ENCODE data around the gene UIMC1.

UIMC1 gene

GRCh38 chr5:176889321-176890280 lies 117.0 kb downstream of the UIMC1 start:
- H3K4me3 ChIP-seq = no peak overlapping the region
- no peak overlapping the region for H3K27ac ChIP-seq

DNA sequence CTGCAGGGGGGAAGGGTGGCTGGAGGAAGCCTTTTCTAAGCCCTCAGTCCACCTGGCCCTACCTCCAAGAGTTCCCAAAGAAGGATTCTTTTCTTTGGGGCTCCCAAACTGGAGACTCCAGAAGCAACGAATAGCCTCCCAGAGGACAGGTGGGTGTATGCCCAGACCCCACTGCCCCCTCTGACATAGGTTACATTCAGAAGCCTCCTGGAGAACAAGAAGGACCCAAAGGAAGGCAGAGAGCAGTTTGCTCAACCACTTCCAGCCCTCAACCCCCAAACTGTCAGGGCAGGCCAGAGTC lies 117.8 kb downstream of the UIMC1 start:
- Histone ChIP-seq H3K4me3 (no peak overlapping the region), H3K27ac (no peak overlapping the region)

- no peak overlapping the region for H3K27ac ChIP-seq
Observed at GRCh38 chr5:176888016-176888864, 118.3 kb downstream of the UIMC1 start.

GRCh38 chr5:176887252-176887849 lies 119.2 kb downstream of the UIMC1 start:
- Histone ChIP-seq H3K27ac (no peak overlapping the region), H3K4me3 (no peak overlapping the region)

More at GRCh38 chr5:176888016-176888864, 118.3 kb downstream of the UIMC1 start:
- H3K4me3 ChIP-seq = no peak overlapping the region

GRCh38 chr5:176886336-176887251 lies 120.0 kb downstream of the UIMC1 start:
- Histone ChIP-seq H3K4me3 (no peak overlapping the region), H3K27ac (no peak overlapping the region)

DNA sequence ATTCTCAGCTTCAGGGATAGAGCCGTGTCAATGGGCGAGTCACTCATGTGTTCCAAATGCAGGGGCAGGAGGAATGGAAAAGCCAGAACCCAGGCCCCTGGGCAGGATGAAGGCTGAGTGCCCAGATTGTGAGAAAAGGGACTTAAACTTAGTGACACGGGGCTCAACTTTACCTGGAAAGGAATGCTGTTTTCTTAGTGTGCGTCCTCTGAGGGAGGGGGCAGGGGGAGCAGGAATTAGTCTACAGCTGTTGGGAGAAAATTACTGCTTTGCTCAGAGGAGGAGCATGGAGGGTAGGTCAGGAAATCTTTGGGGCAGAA lies 122.0 kb downstream of the UIMC1 start:
- no peak overlapping the region for H3K27ac ChIP-seq
- H3K4me3 ChIP-seq = no peak overlapping the region

- Histone ChIP-seq H3K4me3 (no peak overlapping the region), H3K27ac (no peak overlapping the region)
Observed at GRCh38 chr5:176883700-176884570, 122.6 kb downstream of the UIMC1 start.

DNA sequence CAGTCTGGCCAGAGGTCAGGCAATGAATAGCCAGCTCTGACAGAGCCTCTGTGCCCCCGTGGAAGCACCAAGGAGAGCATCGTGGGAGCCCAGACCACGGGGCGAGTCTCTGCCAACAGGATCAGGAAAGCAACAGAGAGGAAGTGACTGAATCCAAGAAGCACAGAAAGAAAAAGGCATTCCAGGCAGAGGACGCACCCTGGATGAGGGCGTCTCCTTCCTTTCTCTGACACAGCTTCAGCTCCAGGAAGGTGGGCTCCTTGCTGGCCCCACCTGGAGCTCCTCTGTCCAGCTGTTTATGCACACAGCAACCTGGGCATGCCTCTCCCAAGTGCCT lies 124.0 kb downstream of the UIMC1 start:
- Histone ChIP-seq H3K4me3 (no peak overlapping the region), H3K27ac (no peak overlapping the region)

GRCh38 chr5:176881816-176882566 lies 124.6 kb downstream of the UIMC1 start:
- Histone ChIP-seq H3K4me3 (no peak overlapping the region), H3K27ac (no peak overlapping the region)

GRCh38 chr5:176881021-176881749 lies 125.4 kb downstream of the UIMC1 start:
- Histone ChIP-seq H3K27ac (no peak overlapping the region), H3K4me3 (no peak overlapping the region)

- H3K4me3 ChIP-seq = no peak overlapping the region
- H3K27ac ChIP-seq = no peak overlapping the region
Observed at GRCh38 chr5:176880366-176881020, 126.1 kb downstream of the UIMC1 start.

- Histone ChIP-seq H3K4me3 (no peak overlapping the region), H3K27ac (no peak overlapping the region)
Observed at GRCh38 chr5:176879663-176880361, 126.8 kb downstream of the UIMC1 start.

DNA sequence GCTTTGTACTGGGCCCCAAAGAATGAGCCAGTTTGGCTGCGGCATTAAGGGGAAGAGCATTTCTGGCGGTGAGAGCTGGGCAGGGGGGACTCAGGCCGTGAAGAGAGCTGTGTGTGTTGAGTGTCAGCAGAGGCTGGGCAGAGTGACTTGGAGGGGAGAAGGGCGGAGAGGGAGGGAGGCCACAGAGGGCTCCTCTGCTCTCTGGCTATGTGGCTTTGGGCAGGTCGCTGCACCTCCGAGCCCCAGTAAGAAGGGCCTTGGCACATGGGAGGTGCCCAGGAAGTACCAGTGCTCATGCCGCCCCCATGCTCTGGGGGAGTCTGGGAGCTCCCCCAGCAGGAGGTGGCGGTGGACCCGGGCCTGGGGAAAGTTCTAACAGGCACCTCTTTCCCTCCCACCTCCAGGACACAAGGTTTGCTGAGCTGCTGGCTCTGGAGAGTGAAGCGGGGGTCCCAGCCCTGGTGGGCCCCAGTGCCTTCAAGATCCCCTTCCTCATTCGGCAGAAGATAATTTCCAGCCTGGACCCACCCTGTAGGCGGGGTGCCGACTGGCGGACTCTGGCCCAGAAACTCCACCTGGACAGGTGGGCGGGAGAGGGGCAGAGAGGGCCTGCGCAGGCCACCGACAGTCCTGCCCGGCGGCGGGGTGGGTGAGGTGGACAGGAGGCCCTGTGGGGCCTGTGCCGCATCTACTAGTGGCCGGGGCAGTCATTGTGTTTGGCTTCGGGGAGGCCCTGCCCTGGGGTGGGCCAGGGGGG lies 127.5 kb downstream of the UIMC1 start:
- H3K4me3 ChIP-seq = no peak overlapping the region
- no peak overlapping the region for H3K27ac ChIP-seq

DNA sequence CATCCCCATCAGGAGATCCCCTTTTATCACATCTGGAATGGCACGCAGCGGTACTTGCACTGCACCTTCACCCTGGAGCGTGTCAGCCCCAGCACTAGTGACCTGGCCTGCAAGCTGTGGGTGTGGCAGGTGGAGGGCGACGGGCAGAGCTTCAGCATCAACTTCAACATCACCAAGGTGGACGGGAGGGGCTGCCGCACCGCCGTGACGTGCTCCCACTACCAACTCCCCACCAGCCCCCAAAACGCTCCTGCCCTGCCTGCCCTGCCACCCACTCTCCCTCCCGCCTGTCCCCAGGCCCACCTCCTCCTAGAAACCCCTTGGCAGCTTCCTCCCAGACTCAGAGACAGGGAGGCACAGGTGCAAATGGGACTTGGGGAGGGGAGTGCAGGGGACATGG lies 128.1 kb downstream of the UIMC1 start:
- H3K4me3 ChIP-seq = no peak overlapping the region

GRCh38 chr5:176877793-176878331 lies 128.7 kb downstream of the UIMC1 start:
- Histone ChIP-seq H3K27ac (no peak overlapping the region), H3K4me3 (no peak overlapping the region)

More for the DNA sequence above, 128.1 kb downstream of the UIMC1 start:
- H3K27ac ChIP-seq = no peak overlapping the region
